ENCODE data around the gene CD164.
"Not testable (repeated sequence)": the region's sequence is repeated elsewhere in the genome, so short reads cannot be mapped to it uniquely, and the experiment has no call there.

Gene CD164

GRCh38 chr6:109372130-109372529 is 10.1 kb downstream of the CD164 start:
- ChIA-PET CTCF (no interaction called here), POLR2A (ENCODE audit: low non-redundant PET) (no interaction called here)
- DNase-seq (ENCODE audit: low spot score), result no peak
- no peak overlapping the region for H3K27ac ChIP-seq
- TF ChIP-seq, protein P1, sequence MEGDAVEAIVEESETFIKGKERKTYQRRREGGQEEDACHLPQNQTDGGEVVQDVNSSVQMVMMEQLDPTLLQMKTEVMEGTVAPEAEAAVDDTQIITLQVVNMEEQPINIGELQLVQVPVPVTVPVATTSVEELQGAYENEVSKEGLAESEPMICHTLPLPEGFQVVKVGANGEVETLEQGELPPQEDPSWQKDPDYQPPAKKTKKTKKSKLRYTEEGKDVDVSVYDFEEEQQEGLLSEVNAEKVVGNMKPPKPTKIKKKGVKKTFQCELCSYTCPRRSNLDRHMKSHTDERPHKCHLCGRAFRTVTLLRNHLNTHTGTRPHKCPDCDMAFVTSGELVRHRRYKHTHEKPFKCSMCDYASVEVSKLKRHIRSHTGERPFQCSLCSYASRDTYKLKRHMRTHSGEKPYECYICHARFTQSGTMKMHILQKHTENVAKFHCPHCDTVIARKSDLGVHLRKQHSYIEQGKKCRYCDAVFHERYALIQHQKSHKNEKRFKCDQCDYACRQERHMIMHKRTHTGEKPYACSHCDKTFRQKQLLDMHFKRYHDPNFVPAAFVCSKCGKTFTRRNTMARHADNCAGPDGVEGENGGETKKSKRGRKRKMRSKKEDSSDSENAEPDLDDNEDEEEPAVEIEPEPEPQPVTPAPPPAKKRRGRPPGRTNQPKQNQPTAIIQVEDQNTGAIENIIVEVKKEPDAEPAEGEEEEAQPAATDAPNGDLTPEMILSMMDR (conservative IDR thresholded peaks at IDR 0.05; ENCODE audit: low read depth), result no peak

GRCh38 chr6:109370792-109371191 is 11.5 kb downstream of the CD164 start:
- TF ChIP-seq, protein P1 (conservative IDR thresholded peaks at IDR 0.05; ENCODE audit: low read depth), result no peak
- no peak overlapping the region for H3K27ac ChIP-seq
- POLR2A ChIA-PET (ENCODE audit: low non-redundant PET), result no interaction called here

GRCh38 chr6:109370336-109370735 is 11.9 kb downstream of the CD164 start:
- ChIA-PET CTCF (interaction anchor here (0.8 to 1.1 kb wide), 2 partner anchors 11 to 13 kb away, joined by 3 to 4 read pairs; no protein-coding TSS in a partner anchor), POLR2A (ENCODE audit: low non-redundant PET) (no interaction called here)
- TF ChIP-seq, protein P1 (conservative IDR thresholded peaks at IDR 0.05; ENCODE audit: low read depth), result no peak
- H3K27ac ChIP-seq, result no peak overlapping the region
- no peak for DNase-seq (ENCODE audit: low spot score)

More at GRCh38 chr6:109370792-109371191, 11.5 kb downstream of the CD164 start:
- no peak for DNase-seq (ENCODE audit: low spot score)
- CTCF ChIA-PET, result interaction anchor here (0.8 to 1.1 kb wide), 2 partner anchors 12 to 13 kb away, joined by 3 to 4 read pairs; no protein-coding TSS in a partner anchor

DNA sequence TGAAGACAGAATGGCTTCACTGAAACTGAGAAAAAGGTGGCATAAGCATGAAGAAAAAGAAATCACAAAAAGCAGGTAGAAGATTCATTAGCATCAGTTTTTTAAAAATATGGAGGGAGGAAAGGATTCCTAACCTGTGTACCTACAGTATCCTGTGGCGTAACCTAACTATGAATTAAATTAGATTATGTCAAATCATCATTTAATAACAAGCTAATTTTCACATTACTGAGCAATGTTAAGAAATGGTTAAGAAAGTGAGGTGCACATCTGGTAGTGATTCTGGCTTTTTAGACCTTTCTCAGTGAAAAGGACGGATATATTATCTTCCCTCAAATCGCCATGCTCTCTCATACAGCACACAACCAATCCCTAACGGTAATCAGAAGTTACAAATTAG is 12.5 kb downstream of the CD164 start:
- no peak overlapping the region for H3K27ac ChIP-seq
- ChIA-PET CTCF (no interaction called here), POLR2A (ENCODE audit: low non-redundant PET) (no interaction called here)
- TF ChIP-seq, protein P1 (conservative IDR thresholded peaks at IDR 0.05; ENCODE audit: low read depth), result no peak
- DNase-seq (ENCODE audit: low spot score), result no peak

DNA sequence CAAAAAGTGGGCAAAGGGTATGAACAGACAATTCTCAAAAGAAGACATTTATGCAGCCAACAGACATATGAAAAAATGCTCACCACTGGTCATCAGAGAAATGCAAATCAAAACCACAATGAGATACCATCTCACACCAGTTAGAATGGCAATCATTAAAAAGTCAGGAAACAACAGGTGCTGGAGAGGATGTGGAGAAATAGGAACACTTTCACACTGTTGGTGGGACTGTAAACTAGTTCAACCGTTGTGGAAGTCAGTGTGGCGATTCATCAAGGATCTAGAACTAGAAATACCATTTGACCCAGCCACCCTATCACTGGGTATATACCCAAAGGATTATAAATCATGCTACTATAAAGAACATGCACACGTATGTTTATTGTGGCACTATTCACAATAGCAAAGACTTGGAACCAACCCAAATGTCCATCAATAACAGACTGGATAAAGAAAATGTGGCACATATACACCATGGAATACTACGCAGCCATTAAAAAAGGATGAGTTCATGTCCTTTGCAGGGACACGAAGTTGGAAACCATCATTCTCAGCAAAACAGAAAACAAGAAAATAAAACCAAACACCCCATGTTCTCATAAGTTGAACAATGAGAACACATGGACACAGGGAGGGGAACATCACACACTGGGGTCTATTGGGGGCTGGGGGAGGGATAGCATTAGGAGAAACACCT is 17.7 kb downstream of the CD164 start:
- CTCF ChIA-PET, result interaction anchor here (0.6 kb wide), 1 partner anchor 177 kb away, joined by 3 read pairs; no protein-coding TSS in a partner anchor
- POLR2A ChIA-PET (ENCODE audit: low non-redundant PET); DNase-seq (ENCODE audit: low spot score); H3K27ac ChIP-seq: not testable (repeated sequence)

GRCh38 chr6:109363753-109364152 is 18.5 kb downstream of the CD164 start:
- ChIA-PET CTCF (no interaction called here), POLR2A (ENCODE audit: low non-redundant PET) (no interaction called here)
- no peak for DNase-seq (ENCODE audit: low spot score)
- no peak overlapping the region for H3K27ac ChIP-seq
- TF ChIP-seq, protein P1 (conservative IDR thresholded peaks at IDR 0.05; ENCODE audit: low read depth), result no peak

DNA sequence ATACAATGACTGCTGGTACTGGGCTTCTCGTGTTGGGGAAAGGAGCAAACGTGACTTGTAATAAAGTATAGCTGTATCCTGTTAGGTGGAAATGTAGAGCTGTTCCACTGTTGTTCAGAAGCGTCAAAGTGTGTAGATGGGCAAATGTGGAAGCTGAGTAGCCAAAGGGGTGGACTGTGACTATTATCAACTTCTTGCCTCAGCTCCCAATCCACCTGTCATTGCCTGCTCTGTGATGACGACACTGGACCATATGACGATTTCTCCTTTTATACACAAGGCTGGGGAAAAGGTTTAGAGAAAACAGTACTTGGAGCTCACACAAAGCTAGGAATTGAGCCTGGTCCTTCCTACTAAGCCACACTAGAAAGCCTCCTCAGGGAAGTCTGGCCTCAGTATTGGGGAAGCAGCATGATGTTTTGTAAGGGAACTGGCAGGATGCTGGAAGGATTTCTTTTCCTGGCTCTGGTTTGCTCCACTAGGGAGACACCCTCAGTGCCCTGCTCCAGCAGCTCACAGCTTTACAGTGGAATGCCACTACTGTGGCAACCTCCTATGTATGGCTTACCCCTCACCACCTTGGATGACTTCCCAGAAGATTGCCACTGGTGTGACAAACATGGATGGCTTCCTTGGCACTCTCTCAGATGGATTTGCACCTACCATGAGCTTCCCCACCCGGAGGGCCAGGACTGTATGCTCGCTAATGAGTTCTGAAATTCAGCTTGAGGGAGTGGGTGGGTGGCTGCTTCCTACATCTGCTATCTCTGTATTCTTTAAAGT is 20.0 kb downstream of the CD164 start:
- POLR2A ChIA-PET (ENCODE audit: low non-redundant PET), result no interaction called here
- TF ChIP-seq, protein P1 (conservative IDR thresholded peaks at IDR 0.05; ENCODE audit: low read depth), result no peak
- DNase-seq (ENCODE audit: low spot score), result no peak
- CTCF ChIA-PET, result interaction anchor here (0.5 to 0.9 kb wide), 3 partner anchors 174 to 1121 kb away, joined by 3 read pairs; no protein-coding TSS in a partner anchor
- H3K27ac ChIP-seq, result no peak overlapping the region

All from RWPE1 (cell line).